Left forelimb (tissue), 1 donor: ENCODE data around the gene RASAL3.

ENCODE experiments used
- DNase-seq: peaks from one replicate; pipeline ENCODE4 v3.0.0-alpha.2; 2018; ENCODE audit warnings: low spot score

RASAL3 gene

DNA sequence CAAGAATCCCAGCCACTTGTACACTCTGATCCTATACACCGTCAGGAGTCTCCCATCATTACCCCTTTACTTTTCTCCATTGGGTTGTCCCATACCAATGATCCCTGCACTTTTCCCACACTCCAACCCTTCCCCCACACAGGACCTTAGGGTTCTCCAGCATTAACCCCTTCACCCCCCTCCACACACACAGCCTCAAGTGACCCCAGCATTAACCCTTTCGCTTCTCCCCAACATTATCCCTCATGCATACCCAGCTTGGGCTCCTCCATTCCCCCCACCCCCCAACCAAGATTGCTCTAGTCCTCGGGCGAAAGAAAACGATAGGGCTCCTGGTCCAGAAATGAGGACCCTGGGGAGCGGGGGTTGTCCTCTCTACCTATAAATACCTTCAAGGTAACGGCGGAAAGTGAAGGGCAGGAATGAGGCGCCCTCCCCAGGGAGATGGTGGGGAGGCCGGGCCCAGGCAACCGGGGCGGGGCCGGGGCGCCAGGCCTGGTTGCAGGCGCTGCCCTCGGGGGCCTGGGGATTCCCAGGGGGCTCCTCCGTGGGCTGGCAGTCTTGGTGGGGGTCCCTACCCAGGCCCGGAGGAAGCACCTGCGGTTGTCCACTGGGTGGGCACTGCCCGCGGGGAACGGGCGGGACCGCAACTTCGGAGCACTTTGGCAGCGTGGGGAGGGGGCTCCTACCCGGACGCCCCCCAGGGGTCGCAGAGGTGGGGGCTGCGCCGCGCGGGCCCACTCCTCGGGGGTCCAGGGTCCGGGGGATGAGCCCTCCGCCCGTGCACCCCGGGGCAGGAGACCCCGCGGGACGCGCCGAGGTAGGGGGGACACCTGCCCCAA, 15.3 kb downstream of the RASAL3 start:
- DNase-seq = no peak

DNA sequence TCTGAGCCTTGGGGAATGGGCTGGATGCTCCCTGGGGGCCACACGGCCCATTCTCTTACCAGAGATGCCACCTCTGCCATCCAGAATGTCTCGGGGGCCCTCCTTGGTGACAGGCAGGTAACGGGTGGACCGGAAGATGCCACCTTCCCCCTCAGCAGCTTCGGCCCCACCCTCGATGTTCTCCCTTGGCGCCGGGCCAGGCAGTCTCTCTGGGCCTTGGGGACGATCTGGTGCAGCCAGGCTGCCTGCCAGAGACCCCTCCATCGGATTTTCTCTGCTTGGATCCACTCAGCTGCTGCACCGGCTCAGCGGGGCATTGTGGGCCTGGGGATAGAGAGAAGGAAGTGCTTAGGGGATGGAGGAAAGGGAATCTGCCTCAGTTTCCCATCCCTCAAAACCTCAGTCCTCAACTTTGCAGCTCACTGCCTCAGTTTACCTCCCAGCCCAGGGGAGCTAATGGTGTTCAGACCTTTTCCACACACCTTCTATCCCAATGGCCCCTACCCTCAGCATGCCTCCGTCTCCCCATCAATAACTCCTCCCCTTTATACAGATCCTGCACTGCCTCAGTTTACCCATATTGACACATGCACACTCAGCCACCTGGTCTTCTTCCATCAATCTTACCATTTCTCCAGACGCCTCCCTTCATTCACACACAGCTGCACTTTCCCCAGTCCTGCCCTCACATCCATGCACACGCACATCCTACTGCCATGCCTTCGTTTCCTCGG, 16.1 kb downstream of the RASAL3 start:
- DNase-seq = no peak

DNA sequence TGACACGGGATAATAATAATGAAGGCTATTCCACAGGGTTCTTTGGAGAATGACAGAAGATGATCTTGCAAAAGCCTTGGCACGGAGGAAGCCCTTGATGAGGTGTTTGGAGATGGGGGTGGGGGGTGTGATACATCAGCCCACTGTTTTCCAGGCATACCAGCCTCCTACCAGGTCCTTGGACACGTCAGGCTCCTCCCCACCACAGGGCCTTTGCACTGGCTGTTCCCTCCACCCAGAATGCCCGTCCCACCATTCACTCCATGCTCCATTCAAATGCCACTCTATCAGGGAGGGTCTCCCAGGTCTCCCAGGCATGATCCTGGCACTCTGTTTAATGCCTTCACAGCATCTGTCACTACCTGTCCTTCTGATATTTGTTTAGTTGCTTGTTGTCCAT, 17.3 kb downstream of the RASAL3 start:
- no peak for DNase-seq

DNA sequence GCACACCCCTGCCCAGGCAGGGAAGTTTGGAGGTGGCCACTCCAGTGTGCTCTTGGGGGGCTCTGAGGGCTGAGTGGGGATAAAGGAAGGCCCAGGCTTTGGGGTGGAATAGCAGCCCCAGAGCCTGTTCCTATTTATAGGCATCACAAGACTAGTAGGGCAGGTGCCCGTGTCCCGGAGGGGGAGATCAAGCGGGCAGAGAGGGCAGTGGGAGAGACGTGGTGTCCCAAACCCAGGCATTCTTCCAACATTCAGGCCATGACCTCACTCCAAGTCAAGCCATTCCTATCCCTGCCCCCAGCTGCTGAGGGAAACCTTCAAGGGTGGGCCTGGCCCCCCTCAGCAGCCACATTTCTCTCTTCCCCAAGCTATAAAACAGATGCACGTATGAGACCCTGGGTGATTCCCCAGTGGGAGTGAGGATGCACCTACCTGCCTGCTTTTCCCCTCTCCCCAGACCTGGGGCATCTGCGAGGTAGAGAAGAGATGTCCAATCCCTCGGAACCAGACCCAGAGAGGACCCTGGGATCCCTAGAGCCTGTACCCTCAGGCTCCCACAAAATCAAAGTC, 18.5 kb downstream of the RASAL3 start:
- DNase-seq = no peak

DNA sequence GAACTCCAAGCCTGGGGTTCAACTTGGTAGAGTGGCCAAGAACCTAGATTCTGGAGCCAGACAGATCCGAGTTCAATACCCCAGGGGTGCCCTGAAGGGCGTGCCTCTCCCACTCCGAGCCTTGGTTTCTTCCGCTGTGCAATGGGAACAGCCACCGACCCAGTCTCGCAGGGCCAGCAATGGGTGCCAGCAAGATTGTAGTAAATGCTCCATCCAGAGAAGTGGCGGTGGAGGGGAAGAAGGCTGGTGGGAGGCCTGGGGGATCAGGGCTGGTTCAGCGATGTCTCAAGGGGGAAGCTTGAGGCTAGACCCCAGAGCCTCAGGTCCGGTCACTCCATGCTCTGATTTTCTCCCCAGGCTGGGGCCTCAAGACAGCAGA, 19.1 kb downstream of the RASAL3 start:
- DNase-seq = no peak

DNA sequence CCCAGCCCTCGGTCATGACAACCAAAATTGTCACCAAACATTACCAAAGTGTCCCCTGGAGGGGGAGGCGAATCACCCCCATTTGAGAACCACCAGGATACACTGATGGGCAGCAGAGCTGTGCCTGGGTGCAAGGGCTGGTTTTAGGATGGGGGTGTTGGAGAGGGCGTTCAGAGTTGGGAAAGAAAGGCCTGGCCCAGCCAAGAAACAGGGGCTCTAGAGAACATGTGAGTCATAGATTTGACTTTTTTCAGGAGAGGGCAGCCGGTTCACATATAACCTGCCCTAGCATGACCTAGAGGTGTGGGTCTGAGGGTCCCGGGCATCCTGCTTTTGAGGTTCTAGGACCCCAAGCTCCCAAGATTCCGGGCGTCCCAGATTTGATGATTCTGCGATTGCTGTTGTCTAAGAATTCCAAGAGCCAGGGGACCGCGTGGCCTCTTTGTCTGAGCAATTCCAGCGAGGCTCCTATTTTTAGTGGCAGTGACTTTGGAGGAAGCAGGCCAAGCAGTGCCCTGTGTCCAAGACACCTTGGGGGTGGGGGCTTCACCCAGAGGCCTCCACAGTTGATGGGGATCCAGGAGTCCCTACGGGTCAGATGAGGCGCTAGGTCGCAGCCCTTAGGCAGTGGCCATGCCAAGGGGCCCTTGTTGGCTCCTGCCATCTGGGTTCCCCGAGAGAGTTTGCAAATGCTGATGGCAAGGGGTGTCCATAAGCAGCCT, 19.7 kb downstream of the RASAL3 start:
- DNase-seq = no peak

DNA sequence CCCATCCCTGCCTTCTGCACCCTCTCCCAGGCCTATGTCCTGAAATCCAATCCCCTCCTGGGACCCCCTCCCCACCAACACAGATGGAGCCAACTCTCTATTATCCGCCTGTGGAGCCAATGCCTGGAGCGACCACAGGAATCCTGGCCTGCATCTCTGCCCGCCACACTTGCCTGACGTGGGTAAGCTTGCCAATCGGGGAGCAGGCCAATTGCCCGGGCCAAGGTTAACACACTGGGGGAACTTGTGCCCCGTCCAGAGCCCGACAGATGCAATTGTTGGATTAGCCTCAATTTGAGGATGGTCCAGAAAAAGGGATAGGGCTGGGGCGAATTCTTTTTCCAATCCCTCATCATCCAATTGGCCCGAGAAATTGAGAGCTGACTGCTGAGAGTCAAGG, 20.5 kb downstream of the RASAL3 start:
- DNase-seq = no peak

DNA sequence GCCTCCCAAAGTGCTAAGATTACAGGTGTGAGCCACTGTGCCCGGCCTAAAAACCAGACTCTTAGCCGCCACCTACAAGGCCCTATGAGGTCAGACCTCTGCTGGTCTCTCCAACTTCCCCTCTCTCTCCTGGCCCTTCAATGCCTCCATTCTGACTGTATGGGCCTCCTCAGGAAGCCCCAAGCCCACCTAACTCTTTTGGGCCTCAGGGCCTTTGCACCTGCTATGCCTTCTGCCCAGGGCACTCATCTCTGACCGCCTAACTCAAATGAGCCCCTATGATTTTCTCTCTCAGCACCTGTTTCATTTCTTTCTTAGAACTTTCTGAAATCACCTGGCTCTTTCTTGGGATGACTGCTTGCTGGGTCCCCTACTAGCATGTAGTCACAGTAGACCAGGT, 21.0 kb downstream of the RASAL3 start:
- no peak for DNase-seq

DNA sequence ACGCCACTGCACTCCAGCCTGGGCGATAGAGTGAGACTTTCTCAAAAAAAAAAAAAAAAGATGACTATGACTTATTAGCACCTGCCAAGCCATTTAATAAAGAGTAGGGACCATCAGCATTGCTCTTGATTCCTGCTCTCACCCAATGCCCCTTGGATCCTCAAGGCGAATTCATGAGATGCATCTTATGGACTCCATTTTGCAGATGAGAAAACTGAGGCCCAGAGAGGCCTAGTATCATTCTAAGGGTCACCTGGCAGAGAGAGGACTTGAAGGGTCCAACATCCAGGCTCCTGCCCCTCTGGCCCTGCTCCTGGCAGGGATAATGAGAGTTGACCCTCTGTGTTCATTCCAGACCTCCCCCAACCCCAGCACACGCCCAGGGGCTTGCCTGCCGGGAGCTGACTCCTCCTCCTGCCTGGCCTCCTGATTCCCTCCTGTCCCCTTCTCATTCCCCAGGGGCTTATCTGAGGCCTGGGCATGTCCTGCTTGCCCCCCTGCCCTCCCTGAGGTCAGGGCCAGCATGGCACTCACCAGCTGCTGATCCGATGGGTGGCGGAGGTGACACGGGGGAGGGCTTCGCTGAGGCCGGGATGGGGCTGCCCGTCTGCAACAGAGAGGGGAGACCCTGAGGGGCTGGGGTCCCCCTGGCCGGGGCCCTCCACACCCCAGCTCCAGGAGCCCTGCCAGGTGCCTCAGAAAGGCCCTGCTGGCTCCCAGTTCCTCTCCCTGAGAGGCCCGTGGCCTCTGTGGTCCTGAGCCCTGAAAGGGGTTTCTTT, 22.0 kb downstream of the RASAL3 start:
- no peak for DNase-seq

DNA sequence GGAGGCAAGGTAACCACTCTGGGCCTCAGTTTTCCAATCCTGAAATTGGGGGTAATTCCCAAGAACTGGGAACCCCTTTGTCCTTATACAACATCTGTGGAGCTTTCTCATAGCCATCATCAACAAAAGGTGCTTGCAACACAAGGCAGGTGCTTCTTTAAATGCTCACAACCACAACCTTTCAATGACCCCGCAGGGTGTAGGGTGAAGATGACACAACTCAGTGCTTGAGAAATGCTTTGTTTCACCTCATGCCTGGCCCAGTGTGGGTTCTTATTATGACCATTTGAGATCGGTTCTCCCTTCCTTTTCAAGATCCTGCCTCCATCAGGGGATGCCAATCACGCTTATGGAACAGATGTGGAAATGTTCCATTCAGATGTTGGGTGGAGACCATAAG, 23.0 kb downstream of the RASAL3 start:
- no peak for DNase-seq

DNA sequence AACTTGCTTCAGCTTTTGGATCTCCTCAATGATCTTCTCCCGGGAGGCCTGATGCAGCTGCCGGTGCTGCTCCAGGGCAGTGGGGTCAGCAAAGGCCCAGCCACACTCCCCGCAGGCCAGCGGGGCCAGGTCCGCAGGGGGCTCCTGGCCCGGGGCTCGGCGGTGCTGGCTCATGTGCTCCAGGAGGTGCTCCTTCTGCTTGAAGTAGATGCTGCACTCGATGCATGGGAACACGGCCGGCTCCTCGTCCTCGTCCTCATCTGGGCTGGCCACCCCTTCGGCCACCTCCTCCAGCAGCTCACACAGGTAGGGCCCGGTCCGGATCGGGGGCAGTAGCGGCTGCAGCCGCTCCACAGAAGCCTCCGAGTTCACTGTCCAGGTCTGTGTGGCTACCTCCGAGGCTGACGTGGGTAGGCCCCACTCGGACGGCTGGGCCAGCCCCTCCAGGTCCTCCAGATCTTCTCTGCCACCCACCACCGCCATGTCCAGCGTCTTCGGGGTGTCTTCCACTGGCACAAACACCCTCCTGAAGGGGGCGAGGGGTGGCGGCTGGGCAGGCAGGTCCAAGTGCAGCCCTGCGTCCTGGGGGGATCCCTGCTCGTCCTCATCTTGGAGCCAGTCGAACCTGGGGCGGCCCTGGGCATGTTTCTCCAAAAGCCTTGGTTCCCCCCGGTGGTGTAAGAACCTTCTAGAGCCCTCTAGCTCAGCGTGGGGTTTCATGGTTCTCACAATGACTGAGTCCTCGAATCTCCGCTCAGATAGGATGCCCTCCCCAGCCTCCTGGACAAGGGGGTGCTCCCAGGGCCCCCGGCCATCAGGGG, 24.3 kb downstream of the RASAL3 start:
- no peak for DNase-seq

DNA sequence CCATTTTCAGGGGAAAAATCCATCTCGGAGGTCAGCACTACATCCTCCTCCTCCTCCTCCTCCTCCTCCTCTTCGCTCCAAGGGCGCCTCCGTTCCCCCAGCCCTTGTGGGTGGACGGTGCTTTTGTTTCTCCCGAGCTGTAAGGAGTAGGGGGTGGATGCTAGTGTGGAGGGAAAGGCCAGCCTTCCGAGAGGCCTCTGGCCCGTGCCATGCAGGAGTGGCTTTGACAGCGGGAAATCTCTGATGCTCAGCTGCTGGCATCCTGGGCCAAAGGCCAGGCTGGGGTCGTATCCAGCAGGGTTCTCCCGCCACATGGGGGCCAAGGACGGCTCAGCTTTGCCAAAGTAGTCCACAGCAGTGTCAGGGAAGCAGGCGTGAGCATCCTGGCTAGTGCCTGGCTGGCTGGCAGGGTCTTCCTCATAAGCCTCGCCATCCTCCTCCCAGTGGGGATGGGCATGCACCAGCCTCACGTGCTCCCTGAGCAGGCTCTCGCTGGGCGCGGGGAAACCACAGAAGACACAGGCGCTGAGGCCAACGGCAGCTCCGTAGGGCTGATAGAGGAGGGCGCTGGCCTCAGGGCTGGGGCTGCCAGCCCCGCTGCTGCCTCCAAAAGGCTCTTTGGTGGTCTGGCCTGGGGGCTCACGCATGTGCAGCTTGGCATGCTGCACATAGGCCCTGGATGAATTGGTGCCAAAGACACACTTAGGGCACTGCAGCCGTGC, 25.1 kb downstream of the RASAL3 start:
- no peak for DNase-seq

DNA sequence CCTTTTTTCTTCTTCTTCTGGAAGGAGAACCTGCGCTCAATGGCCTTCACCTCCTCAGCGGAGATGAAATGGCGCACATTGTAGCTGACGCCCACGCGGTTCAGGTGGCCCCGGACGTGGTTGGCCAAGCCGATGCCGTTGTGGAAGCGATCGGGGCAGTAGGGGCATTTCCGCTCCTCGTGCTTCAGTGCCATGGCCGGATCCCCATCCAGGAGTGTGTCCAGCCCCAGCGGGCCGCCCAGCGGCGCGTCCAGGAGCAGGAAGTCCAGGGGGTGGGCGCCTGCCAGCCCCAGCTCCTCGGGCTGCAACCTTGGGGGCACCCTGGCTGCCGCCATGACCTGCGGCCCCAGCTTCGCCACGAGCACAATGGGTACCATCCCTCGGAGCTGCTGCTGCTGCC, 25.8 kb downstream of the RASAL3 start:
- DNase-seq = no peak

DNA sequence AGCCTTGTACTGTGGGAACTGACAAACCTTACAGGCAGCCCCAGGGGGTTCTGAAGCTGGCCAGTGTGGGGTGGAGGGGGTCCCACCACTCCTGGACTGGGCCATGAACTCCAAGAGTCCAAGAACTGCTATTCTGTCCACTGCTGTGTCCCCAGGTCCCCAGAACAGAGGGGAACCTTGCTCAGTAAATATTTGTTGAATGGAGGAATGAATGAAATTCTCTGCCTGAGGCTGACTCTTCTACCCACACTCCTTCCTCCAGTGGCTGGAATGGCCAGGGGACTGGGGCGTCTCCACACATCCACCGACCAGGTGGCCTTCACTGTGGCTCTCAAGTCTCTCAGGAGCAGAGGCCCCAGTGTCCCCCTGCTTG, 26.2 kb downstream of the RASAL3 start:
- no peak for DNase-seq

DNA sequence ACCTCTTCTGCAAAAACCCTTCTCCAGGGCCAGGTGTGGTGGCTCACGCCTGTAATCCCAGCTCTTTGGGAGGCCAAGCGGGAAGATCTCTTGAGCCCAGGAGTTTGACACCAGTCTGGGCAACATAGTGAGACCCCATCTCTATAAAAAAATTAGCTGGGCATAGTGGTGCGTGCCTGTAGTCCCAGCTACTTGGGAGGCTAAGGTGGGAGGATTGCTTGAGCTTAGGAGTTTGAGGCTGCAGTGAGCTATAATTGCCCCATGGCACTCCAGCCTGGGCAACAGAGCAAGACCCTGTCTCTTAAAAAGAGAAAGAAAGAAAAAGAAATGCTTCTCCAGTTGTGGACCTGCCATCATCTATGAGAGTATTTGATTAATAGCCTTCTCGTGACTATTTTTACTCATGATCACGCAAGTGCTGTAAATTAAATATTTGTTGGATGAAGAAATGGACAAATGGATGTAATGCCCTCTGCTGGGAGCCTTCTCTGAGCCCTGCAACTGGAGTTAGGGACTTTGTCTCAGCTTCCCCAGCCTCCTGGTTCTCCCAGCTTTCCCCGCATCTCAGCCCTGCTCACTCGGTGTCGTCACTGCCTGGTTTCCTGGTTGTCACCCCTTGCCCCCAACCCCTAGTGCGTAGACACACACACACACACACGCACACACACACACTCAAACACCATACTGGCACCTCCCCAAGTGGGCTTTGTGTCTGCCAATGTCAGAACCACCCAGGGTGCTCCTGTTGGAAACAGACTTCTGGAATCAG, 26.8 kb downstream of the RASAL3 start:
- no peak for DNase-seq

DNA sequence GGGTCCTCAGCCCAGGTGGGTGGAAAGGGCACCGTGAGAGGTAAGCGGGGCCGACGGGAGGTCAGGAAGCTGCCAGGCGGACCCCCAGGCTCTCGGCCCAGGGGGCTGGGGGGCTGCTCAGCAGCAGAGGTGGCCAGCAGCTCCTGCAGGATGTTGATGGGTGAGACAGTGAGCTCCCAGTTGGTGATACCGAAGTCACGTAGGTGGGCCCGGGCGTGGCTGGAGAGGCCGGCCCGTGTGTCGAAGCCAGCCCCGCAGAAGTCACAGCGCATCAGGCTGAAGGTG, 27.6 kb downstream of the RASAL3 start:
- no peak for DNase-seq

DNA sequence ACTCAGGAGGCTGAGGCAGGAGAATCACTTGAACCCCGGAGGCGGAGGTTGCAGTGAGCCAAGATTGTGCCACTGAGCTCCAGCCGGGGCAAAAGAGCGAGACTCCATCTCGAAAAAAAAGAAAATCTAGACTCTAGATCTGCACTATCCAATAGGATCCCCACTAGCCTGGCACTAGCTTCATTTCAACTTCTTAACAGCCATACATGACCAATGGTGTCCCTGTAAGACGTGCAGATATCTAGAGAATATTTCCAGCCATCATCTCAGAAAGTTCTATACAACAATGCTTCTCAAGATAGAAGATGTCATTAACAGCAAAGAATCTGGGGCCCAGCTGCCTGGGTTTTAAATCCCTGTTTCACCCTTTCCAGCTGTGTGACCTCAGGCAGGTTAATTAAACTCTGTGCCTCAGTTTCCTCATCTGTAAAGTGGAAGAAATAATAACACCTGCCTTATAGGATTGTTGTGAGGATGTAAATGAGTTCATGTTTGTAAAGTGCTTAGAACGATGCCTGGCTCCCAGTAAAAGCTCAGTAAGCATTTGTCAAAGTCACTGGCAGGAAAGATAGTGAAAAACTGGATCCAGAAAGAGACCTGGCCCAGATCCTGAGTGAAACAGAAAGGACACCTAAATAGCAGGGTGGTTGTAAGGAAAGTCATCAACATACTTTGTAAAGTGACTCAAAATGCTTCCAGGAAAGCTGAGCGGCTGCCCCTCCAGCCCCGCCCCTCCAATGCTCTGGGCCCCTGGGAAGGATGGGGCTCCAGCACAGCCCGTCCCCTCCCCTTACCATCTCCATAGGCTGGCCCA, 28.1 kb downstream of the RASAL3 start:
- DNase-seq = no peak

DNA sequence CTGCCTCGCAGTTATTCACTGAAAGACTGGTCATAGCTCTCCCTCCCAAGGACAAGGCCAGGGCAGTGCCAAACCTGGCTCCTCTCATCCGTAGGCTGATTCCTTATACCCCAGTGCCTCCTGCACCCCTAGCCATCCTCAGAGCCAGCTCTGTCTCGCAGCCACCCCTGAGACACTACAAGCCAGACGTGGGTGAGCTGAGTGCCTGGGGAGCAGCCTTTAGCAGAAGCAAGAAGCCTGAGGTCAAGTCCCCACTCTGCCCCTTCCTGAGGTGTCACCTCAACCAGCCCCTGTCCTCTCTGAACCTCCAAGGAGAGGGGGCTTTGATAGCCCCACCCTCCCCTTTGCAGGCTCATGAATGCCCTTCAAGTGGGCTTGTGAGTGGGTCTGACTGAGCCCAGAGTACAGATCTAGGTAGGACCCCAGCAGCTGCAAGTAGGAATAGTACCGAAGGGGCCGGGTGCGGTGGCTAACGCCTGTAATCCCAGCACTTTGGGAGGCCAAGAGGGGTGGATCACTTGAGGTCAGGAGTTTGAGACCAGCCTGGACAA, 30.8 kb downstream of the RASAL3 start:
- no peak for DNase-seq
